ENCODE results near the gene SSBP4.
"Not testable (repeated sequence)": the region's sequence is repeated elsewhere in the genome, so short reads cannot be mapped to it uniquely, and the experiment has no call there.

The SSBP4 gene

GRCh38 chr19:18396471-18397241 lies 22.5 kb upstream of the SSBP4 start:
- no peak for DNase-seq

DNA sequence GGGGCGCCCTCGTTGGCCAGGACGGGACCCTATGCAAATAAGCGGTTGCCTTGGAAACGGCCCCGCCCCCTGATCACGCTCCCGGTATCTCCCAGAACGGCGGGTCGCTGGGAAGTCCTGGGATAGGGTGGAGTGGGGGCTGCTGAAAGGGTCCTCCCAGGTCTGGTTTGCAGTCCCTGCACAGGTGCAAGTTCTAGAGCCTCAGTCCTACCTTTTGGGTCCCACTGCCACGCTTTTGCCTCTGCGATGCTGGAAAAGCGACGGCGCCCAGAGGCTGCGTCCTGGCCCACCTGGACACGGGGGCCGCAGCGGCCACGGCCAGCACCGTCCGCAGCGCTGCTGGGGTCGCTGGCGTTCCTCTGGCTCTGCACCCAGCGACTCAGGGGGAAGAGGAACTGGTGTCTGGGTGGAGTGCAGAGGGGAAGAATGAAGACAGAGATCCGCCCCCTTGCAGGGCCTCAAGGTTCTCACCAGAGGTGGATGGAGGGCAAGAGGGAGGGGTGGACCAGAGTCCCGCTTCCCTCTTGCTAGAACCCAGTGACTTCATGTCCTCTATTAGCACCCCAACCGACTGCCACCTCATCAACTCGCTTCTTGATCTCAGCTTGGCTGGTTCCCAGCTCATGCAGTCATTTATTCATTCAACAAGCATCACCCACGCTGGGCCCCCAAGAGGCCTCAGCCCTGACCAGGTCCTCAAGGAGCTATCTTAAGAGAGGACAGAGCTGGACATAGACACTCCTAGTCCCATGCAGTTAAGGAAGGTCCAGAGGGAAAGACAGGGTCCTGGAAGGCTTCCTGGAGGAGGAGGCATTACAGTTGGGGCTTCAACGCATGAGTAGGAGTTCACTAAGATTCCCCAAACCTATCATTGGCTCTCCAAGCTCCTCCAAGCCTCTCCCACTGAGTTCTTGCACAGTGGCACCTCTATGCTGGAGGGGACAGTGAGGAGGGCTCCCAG lies 21.7 kb upstream of the SSBP4 start, which contains the start of gene LRRC25:
LRRC25 (minus strand) TSS at position 381 of the 961 bp plus-strand sequence. CDS start 659 bp downstream, outside the sequence.
- DNase-seq, result no peak

GRCh38 chr19:18399008-18399407 lies 20.2 kb upstream of the SSBP4 start:
- DNase-seq, result no peak

GRCh38 chr19:18401580-18402112 lies 17.6 kb upstream of the SSBP4 start:
- DNase-seq, result no peak

DNA sequence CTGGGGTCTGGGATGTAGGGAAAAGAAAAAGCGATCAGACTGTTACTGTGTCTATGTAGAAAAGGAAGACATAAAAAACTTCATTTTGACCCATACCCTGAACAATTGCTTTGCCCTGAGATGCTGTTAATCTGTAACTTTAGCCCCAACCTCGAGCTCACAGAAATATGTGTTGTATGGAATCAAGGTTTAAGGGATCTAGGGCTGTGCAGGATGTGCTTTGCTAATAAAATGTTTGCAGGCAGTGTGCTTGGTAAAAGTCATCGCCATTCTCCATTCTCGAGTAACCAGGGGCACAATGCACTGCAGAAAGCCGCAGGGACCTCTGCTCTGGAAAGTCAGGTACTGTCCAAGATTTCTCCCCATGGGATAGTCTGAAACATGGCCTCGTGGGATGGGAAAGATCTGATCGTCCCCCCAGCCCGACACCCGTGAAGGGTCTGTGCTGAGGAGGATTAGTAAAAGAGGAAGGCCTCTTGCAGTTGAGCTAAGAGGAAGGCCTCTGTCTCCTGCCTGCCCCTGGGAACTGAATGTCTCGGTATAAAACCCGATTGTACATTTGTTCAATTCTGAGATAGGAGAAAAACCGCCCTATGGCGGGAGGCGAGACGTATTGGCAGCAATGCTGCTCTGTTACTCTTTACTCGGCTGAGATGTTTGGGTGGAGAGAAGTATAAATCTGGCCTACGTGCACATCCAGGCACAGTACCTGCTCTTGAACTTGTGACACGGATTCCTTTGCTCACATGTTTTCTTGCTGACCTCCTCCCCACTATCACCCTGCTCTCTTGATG lies 16.5 kb upstream of the SSBP4 start:
- not testable (repeated sequence) for DNase-seq

DNA sequence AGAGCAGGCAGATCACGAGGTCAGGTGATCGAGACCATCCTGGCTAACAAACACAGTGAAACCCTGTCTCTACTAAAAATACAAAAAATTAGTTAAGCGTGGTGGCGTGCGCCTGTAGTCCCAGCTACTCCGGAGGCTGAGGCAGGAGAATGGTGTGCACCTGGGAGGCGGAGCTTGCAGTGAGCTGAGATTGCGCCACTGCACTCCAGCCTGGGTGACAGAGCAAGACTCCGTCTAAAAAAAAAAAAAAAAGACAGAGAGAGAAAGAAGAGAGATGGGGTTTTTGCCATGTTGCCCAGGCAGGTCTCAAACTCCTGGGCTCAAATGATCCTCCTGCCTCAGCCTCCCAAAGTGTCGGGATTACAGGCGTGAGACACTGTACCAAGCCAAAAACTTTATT lies 13.4 kb upstream of the SSBP4 start:
- not testable (repeated sequence) for DNase-seq

- no peak for DNase-seq
Observed at GRCh38 chr19:18406749-18407148, 12.4 kb upstream of the SSBP4 start.

DNA sequence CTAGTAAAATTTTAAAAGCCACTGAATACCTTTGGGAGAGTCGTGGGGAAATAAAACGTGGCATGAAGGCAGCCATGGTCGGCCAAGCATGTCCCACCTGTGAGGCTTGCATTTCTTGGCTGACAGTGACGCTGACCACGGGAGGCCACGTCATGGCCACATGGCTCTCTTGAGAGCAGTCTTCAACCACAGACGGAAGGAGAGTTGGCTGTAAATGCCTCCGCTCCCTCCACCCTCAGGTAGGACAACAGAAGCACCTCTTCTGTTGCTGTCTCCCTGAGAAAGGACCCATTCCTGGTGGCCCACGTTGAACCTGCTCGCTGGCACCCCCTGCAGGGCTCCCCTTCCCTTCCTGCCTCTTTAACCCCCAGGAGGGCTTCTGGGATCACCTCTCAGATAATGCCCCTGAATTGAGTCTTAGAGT lies 11.1 kb upstream of the SSBP4 start:
- no peak for DNase-seq

DNA sequence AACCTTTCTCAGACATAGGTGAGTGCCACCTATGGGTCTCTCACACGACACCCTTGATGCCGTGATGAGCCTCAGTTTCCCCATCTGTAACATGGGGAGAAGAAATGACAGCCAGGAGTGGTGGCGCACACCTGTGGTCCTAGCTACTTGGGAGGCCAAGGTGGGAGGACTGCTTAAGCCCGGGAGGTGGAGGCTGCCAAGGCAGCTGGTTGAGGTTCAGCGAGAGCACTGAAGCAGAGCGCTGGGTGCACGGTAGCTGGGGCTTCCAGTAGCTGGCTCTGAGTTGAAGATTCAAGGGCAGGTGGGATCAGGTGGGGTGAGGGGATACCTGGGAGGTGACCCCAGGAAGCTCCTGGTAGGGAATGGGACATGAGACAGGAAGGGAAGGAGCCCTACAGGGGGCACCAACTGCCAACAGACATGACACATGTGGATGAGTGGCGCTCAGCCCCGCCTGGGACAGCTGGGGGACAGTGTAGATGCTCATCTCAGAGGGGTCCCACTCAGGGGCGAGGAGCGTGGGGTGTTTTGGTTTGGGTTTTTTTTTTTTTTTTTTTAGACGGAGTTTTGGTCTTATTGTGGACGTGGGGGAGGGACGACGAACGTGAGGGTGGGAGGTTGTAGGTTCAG lies 6.5 kb upstream of the SSBP4 start:
- no peak for DNase-seq

- peak; percentile 68 for DNase-seq
Observed at GRCh38 chr19:18414504-18415177, 4.6 kb upstream of the SSBP4 start.

- DNase-seq, result no peak
Observed at GRCh38 chr19:18415178-18415867, 3.9 kb upstream of the SSBP4 start.

- DNase-seq, result peak; percentile 65
Observed at GRCh38 chr19:18416778-18417249, 2.4 kb upstream of the SSBP4 start.

DNA sequence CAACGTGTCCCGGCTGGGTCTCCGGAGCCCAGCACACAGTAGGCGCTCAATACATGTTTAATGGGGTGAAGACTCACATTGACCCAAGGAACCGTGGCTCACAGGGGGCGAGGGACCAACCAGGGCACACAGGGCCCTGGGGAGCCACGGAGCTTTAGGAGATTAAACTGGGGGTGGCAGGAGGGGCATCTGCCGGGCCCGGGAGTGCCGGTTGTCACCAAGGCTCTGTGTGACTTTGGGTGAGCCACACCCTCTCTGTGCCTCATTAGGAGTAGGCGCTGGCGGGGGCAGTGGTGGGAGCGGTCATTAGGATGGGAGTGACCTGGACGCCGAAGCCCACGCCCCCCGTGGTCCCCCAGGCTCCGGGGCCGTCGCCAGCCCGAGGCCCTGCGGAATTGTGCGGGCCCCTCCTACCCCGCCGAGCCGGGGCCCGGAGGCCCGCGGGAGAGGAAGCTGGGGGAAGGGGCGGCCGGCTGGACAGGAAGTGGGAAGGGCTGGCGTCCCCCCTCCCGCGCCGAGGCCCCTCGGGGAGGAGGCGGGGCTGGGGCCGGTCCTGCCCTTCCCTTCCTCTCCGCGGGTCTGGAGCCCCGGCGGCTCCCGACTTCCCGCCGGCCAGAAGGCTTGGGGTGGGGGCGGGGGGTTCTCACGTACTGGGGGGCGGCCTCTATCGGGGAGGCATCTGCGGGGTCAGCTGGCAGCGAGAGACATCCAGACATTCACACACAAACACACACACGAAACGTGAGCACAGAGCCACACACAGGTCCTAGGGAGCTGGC lies 1.8 kb upstream of the SSBP4 start:
- DNase-seq, result no peak

GRCh38 chr19:18418029-18418482 lies 1.1 kb upstream of the SSBP4 start:
- no peak for DNase-seq

- no peak for DNase-seq
Observed at GRCh38 chr19:18418483-18419194, 559 bp upstream of the SSBP4 start.

DNA sequence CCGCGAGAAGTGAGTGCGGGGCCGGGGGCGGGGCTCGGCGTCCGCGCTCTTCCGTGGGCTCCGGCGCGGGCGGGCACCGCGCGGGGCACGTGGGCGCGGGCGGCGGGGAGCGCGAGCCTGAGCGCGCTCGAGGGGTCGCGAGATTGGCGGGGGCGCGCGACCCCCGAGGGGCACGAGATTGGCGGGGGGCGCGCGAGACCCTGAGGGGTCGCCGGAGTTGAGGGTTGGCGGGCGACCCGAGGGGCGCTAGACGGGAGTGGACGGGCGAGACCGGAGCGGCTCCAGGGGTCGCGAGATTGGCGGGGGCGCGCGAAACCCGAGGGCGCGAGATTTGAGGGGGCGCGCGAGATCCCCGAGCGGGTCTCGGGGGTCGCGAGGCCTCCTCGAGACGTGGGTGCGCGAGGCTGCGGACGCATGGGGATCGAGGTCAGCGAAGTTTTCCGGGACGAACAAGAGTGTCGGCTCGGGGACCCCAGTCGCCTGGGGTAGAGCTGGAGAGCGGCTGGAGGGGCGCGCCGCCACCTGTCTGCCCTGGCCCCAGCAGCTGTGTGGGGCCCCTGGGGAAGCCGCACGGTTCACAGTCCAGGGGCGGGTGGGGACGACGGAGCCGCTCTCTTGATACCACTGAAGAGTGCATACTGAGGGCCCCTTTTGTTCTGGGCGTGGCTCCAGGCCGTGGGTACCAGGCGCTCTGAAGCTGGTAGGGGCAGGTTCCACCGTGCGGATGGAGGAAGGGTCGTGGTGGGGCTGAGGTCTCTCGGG lies 682 bp downstream of the SSBP4 start:
- DNase-seq, result no peak

DNA sequence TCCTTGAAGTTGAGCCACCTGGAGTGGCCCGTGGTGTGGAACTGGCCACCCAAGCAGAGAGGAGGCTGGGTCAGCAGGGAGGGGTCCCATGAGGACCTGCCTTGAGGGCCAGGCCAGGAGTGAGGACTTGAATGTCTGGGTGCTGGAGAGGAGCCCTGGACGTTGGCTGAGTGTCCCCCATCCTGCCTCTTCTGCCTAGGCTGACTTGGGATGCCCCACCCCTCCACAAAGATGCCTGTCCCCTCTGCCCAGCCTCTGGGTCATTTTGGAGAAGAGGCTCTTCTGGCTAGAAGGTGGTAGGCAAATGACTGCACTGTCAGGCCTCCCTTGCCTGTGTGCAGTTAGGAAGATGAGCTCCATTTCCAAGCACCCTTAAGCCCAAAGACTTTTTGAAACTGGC lies 1.7 kb downstream of the SSBP4 start:
- DNase-seq, result no peak

GRCh38 chr19:18421371-18421959 lies 2.3 kb downstream of the SSBP4 start:
- no peak for DNase-seq

Measured in NCI-H1417 treated with DMSO at 0.1 percent for 48 hours (cell line).